GM19238 (cell line): ENCODE results near the gene BLTP3A.
"Not testable (repeated sequence)": the region's sequence is repeated elsewhere in the genome, so short reads cannot be mapped to it uniquely, and the experiment has no call there.

Source experiments
- DNase-seq: peaks from one replicate; pipeline ENCODE4 v3.0.0; 2011; ENCODE audit warnings: low spot score; ENCODE audit not compliant: insufficient read length

The BLTP3A gene

GRCh38 chr6:34788111-34788510 is 3.8 kb upstream of the BLTP3A start:
- no peak for DNase-seq

- DNase-seq: peak; percentile 39
Observed at GRCh38 chr6:34791164-34791700, 651 bp upstream of the BLTP3A start.

- peak; percentile 30 for DNase-seq
Observed at GRCh38 chr6:34792605-34793500, 970 bp downstream of the BLTP3A start.

GRCh38 chr6:34793877-34794276 is 2.0 kb downstream of the BLTP3A start:
- DNase-seq: no peak

- DNase-seq: no peak
Observed at GRCh38 chr6:34795836-34796425, 4.0 kb downstream of the BLTP3A start.

- no peak for DNase-seq
Observed at GRCh38 chr6:34798057-34798456, 6.2 kb downstream of the BLTP3A start.

GRCh38 chr6:34799547-34799946 is 7.7 kb downstream of the BLTP3A start:
- DNase-seq: no peak

GRCh38 chr6:34804543-34804942 is 12.7 kb downstream of the BLTP3A start:
- no peak for DNase-seq

GRCh38 chr6:34805074-34805473 is 13.2 kb downstream of the BLTP3A start:
- not testable (repeated sequence) for DNase-seq

GRCh38 chr6:34806738-34807453 is 15.0 kb downstream of the BLTP3A start:
- DNase-seq: no peak

- DNase-seq: not testable (repeated sequence)
Observed at GRCh38 chr6:34808473-34808872, 16.6 kb downstream of the BLTP3A start.

- DNase-seq: not testable (repeated sequence)
Observed at GRCh38 chr6:34809419-34809818, 17.5 kb downstream of the BLTP3A start.

- DNase-seq: no peak
Observed at GRCh38 chr6:34810017-34810882, 18.4 kb downstream of the BLTP3A start.

GRCh38 chr6:34810936-34811632 is 19.2 kb downstream of the BLTP3A start:
- no peak for DNase-seq

GRCh38 chr6:34813028-34813713 is 21.3 kb downstream of the BLTP3A start:
- DNase-seq: no peak

GRCh38 chr6:34816635-34817301 is 24.9 kb downstream of the BLTP3A start:
- no peak for DNase-seq

- DNase-seq: no peak
Observed at GRCh38 chr6:34817446-34817845, 25.6 kb downstream of the BLTP3A start.

- not testable (repeated sequence) for DNase-seq
Observed at GRCh38 chr6:34818872-34819570, 27.1 kb downstream of the BLTP3A start.
